Measurements from ENCODE around the gene CEP85.
A peak's percentile ranks its signal among the peaks of the same experiment; 100 is the strongest.

Gene CEP85

GRCh38 chr1:26233903-26234643, at the start of gene CEP85:
Gene CEP85 (plus strand): TSS chr1:26234200. CDS start chr1:26239784, 5,584 bp downstream.
- Mint-ChIP-seq H3K27ac (peak within 1 kb of the TSS; percentile 93), H3K9me3 (no peaks in the 10 kb centered on the region), H3K4me1 (ENCODE audit: low read depth) (peaks cover 31% of the 10 kb centered on the region), H3K4me3 (peak within 1 kb of the TSS; percentile 96), H3K27me3 (ENCODE audit: low read depth) (peaks cover 2% of the 10 kb centered on the region), H3K36me3 (ENCODE audit: low read depth) (peaks cover 20% of the 10 kb centered on the region)
- DNase-seq (ENCODE audit: low spot score) = peak; percentile 97

- Mint-ChIP-seq H3K36me3 (ENCODE audit: low read depth) (no peaks in the 10 kb centered on the region), H3K27me3 (ENCODE audit: low read depth) (no peaks in the 10 kb centered on the region), H3K4me1 (ENCODE audit: low read depth) (no peaks in the 10 kb centered on the region), H3K4me3 (no peak overlapping the region), H3K9me3 (no peaks in the 10 kb centered on the region), H3K27ac (no peak overlapping the region)
- DNase-seq (ENCODE audit: low spot score) = no peak
Measured at GRCh38 chr1:26184883-26185282, 49.1 kb upstream of the CEP85 start.

- no peak for DNase-seq (ENCODE audit: low spot score)
- Mint-ChIP-seq H3K36me3 (ENCODE audit: low read depth) (no peaks in the 10 kb centered on the region), H3K9me3 (no peaks in the 10 kb centered on the region), H3K27me3 (ENCODE audit: low read depth) (no peaks in the 10 kb centered on the region), H3K4me3 (no peak overlapping the region), H3K4me1 (ENCODE audit: low read depth) (peaks cover 10% of the 10 kb centered on the region), H3K27ac (no peak overlapping the region)
Measured at GRCh38 chr1:26187882-26188281, 46.1 kb upstream of the CEP85 start.

- peaks cover 11% of the 10 kb centered on the region for H3K4me1 Mint-ChIP-seq (ENCODE audit: low read depth)
- H3K36me3 Mint-ChIP-seq (ENCODE audit: low read depth) = no peaks in the 10 kb centered on the region
- no peak overlapping the region for H3K4me3 Mint-ChIP-seq
- no peaks in the 10 kb centered on the region for H3K9me3 Mint-ChIP-seq
- no peak overlapping the region for H3K27ac Mint-ChIP-seq
- no peak for DNase-seq (ENCODE audit: low spot score)
- H3K27me3 Mint-ChIP-seq (ENCODE audit: low read depth) = no peaks in the 10 kb centered on the region
Measured at GRCh38 chr1:26188477-26188876, 45.5 kb upstream of the CEP85 start.

GRCh38 chr1:26189331-26189730, 44.7 kb upstream of the CEP85 start:
- Mint-ChIP-seq H3K9me3 (no peaks in the 10 kb centered on the region), H3K36me3 (ENCODE audit: low read depth) (no peaks in the 10 kb centered on the region), H3K27ac (no peak overlapping the region), H3K27me3 (ENCODE audit: low read depth) (no peaks in the 10 kb centered on the region), H3K4me3 (no peak overlapping the region), H3K4me1 (ENCODE audit: low read depth) (peaks cover 15% of the 10 kb centered on the region)
- no peak for DNase-seq (ENCODE audit: low spot score)

- no peaks in the 10 kb centered on the region for H3K9me3 Mint-ChIP-seq
- no peak for DNase-seq (ENCODE audit: low spot score)
- H3K4me3 Mint-ChIP-seq = no peak overlapping the region
- peaks cover 15% of the 10 kb centered on the region for H3K4me1 Mint-ChIP-seq (ENCODE audit: low read depth)
- H3K27me3 Mint-ChIP-seq (ENCODE audit: low read depth) = no peaks in the 10 kb centered on the region
- H3K27ac Mint-ChIP-seq = no peak overlapping the region
- no peaks in the 10 kb centered on the region for H3K36me3 Mint-ChIP-seq (ENCODE audit: low read depth)
Measured at GRCh38 chr1:26189751-26190275, 44.2 kb upstream of the CEP85 start.

- H3K4me1 Mint-ChIP-seq (ENCODE audit: low read depth) = peaks cover 15% of the 10 kb centered on the region
- no peak within 1 kb of the TSS for H3K4me3 Mint-ChIP-seq
- H3K27ac Mint-ChIP-seq = peak within 1 kb of the TSS; percentile 52
- H3K27me3 Mint-ChIP-seq (ENCODE audit: low read depth) = no peaks in the 10 kb centered on the region
- no peaks in the 10 kb centered on the region for H3K9me3 Mint-ChIP-seq
- DNase-seq (ENCODE audit: low spot score) = no peak
- H3K36me3 Mint-ChIP-seq (ENCODE audit: low read depth) = no peaks in the 10 kb centered on the region
Measured at GRCh38 chr1:26190373-26190987, 43.5 kb upstream of the CEP85 start, which contains the start of gene CATSPER4. Gene CATSPER4 (plus strand): TSS chr1:26190602. CDS start chr1:26190628, 26 bp downstream.

GRCh38 chr1:26191739-26192138, 42.3 kb upstream of the CEP85 start:
- H3K36me3 Mint-ChIP-seq (ENCODE audit: low read depth) = no peaks in the 10 kb centered on the region
- H3K27ac Mint-ChIP-seq = peak overlapping the region; percentile 52

GRCh38 chr1:26195805-26196204, 38.2 kb upstream of the CEP85 start:
- H3K9me3 Mint-ChIP-seq = no peaks in the 10 kb centered on the region
- no peak for DNase-seq (ENCODE audit: low spot score)
- H3K27ac Mint-ChIP-seq = no peak overlapping the region

More at GRCh38 chr1:26191739-26192138, 42.3 kb upstream of the CEP85 start:
- no peaks in the 10 kb centered on the region for H3K9me3 Mint-ChIP-seq
- no peaks in the 10 kb centered on the region for H3K27me3 Mint-ChIP-seq (ENCODE audit: low read depth)
- DNase-seq (ENCODE audit: low spot score) = peak; percentile 29
- H3K4me1 Mint-ChIP-seq (ENCODE audit: low read depth) = peaks cover 15% of the 10 kb centered on the region
- H3K4me3 Mint-ChIP-seq = peak overlapping the region; percentile 44

GRCh38 chr1:26197301-26197700, 36.7 kb upstream of the CEP85 start:
- Mint-ChIP-seq H3K27me3 (ENCODE audit: low read depth) (peaks cover 3% of the 10 kb centered on the region), H3K4me1 (ENCODE audit: low read depth) (peaks cover 29% of the 10 kb centered on the region), H3K9me3 (no peaks in the 10 kb centered on the region), H3K4me3 (no peak overlapping the region), H3K36me3 (ENCODE audit: low read depth) (no peaks in the 10 kb centered on the region), H3K27ac (no peak overlapping the region)
- no peak for DNase-seq (ENCODE audit: low spot score)

More at GRCh38 chr1:26195805-26196204, 38.2 kb upstream of the CEP85 start:
- no peaks in the 10 kb centered on the region for H3K36me3 Mint-ChIP-seq (ENCODE audit: low read depth)
- peaks cover 3% of the 10 kb centered on the region for H3K27me3 Mint-ChIP-seq (ENCODE audit: low read depth)
- H3K4me1 Mint-ChIP-seq (ENCODE audit: low read depth) = peaks cover 24% of the 10 kb centered on the region
- H3K4me3 Mint-ChIP-seq = no peak overlapping the region

GRCh38 chr1:26197813-26198212, 36.2 kb upstream of the CEP85 start:
- H3K9me3 Mint-ChIP-seq = no peaks in the 10 kb centered on the region
- H3K4me3 Mint-ChIP-seq = no peak overlapping the region
- H3K27ac Mint-ChIP-seq = no peak overlapping the region
- H3K27me3 Mint-ChIP-seq (ENCODE audit: low read depth) = peaks cover 3% of the 10 kb centered on the region
- peaks cover 33% of the 10 kb centered on the region for H3K4me1 Mint-ChIP-seq (ENCODE audit: low read depth)
- DNase-seq (ENCODE audit: low spot score) = no peak
- no peaks in the 10 kb centered on the region for H3K36me3 Mint-ChIP-seq (ENCODE audit: low read depth)

- peaks cover 38% of the 10 kb centered on the region for H3K4me1 Mint-ChIP-seq (ENCODE audit: low read depth)
- H3K9me3 Mint-ChIP-seq = no peaks in the 10 kb centered on the region
- H3K27me3 Mint-ChIP-seq (ENCODE audit: low read depth) = peaks cover 3% of the 10 kb centered on the region
- H3K4me3 Mint-ChIP-seq = no peak overlapping the region
- peak overlapping the region; percentile 80 for H3K27ac Mint-ChIP-seq
- H3K36me3 Mint-ChIP-seq (ENCODE audit: low read depth) = no peaks in the 10 kb centered on the region
- DNase-seq (ENCODE audit: low spot score) = no peak
Measured at GRCh38 chr1:26200413-26200812, 33.6 kb upstream of the CEP85 start.

GRCh38 chr1:26203642-26204318, 30.2 kb upstream of the CEP85 start:
- peaks cover 38% of the 10 kb centered on the region for H3K4me1 Mint-ChIP-seq (ENCODE audit: low read depth)
- no peaks in the 10 kb centered on the region for H3K27me3 Mint-ChIP-seq (ENCODE audit: low read depth)
- no peak overlapping the region for H3K4me3 Mint-ChIP-seq
- DNase-seq (ENCODE audit: low spot score) = no peak
- no peaks in the 10 kb centered on the region for H3K36me3 Mint-ChIP-seq (ENCODE audit: low read depth)
- no peaks in the 10 kb centered on the region for H3K9me3 Mint-ChIP-seq
- no peak overlapping the region for H3K27ac Mint-ChIP-seq
